HepG2 (cell line): ENCODE results near the gene COX10. TPM values are rescaled to one million over a fixed set of nuclear protein-coding genes. Genes with fewer than 3 reads are reported as not detected.

Source experiments
- ATAC-seq: fragments of 200-7000 bp; cut with Tn5 transposase; 3 replicates; pipeline ENCODE4 v1.9.1; 2020; ENCODE audit warnings: mild to moderate bottlenecking, moderate library complexity
- BruUV-seq: library from RNA; stranded (reverse); fragments of 400-500 nt; replicated peaks from 2 replicates; lab custom pipeline; 2021; lab: Mats Ljungman, UMichigan
- CTCF ChIA-PET: fragments of 300-600 bp; formaldehyde crosslinking; extraction: SDS; loops from one replicate; lab custom pipeline; 2021; ENCODE audit warnings: low total read pairs, inconsistent platforms, low intra/inter-chr PET ratio; lab: Yijun Ruan, JAX
- POLR2A ChIA-PET: fragments of 350-600 bp; sonication (Branson Sonifier 250); formaldehyde crosslinking; loops from one replicate; lab custom pipeline; 2020; ENCODE audit warnings: antibody characterized with exemption, inconsistent platforms; lab: Yijun Ruan, JAX
- DNase-seq: peaks from one replicate; pipeline ENCODE4 v3.0.0-alpha.2; 2015; ENCODE audit warnings: low spot score
- FAIRE-seq: peaks from 3 replicates; lab custom pipeline; 2011; peaks lifted over from hg19 to GRCh38; lab: Jason Lieb, UNC
- H2AFZ ChIP-seq: one replicate; pipeline ENCODE4 v1.6.1; 2011; ENCODE audit warnings: low read length, inconsistent platforms
- H3K27ac ChIP-seq: fragments of 300-600 bp; 3 replicates; pipeline ENCODE4 v1.8.0; 2011; ENCODE audit warnings: mixed run types, mild to moderate bottlenecking, mixed read lengths, low read length, inconsistent platforms; ENCODE audit not compliant: insufficient read depth; ENCODE audit errors: extremely low read length
- H3K27me3 ChIP-seq, 2 experiments: fragments of 200-600 bp in 1 of 2; 2 replicates in 1 of 2; 3 replicates in 1 of 2; pipeline versions ENCODE4 v1.6.0 to v1.8.0; 2011; ENCODE audit warnings: low read length in 2 of 2, mild to moderate bottlenecking in 2 of 2, moderate library complexity in 2 of 2, inconsistent platforms in 1 of 2; ENCODE audit not compliant: insufficient read depth in 2 of 2, control insufficient read depth in 1 of 2
- H3K36me3 ChIP-seq, 2 experiments: fragments of 200-600 bp in 1 of 2; replicated peaks in 1 of 2; 2 replicates in 1 of 2; 3 replicates in 1 of 2; pipeline versions ENCODE4 v1.5.1 to v1.8.0; 2011; ENCODE audit warnings: low read length in 2 of 2, inconsistent platforms in 1 of 2; ENCODE audit not compliant: insufficient read depth in 2 of 2, control insufficient read depth in 1 of 2
- H3K4me1 ChIP-seq: 2 replicates; pipeline ENCODE4 v1.5.1; 2012; ENCODE audit warnings: low read length, inconsistent platforms; ENCODE audit not compliant: insufficient read depth
- H3K4me2 ChIP-seq: 2 replicates; pipeline ENCODE4 v1.6.0; 2011; ENCODE audit warnings: low read depth, low read length, inconsistent platforms
- H3K4me3 ChIP-seq, 3 experiments: fragments of 200-600 bp in 1 of 3; sonication (generic), shearing (Covaris generic) in 1 of 3; replicated peaks in 1 of 3; 2 replicates each; pipeline ENCODE4 v1.5.1; 2011 to 2016; ENCODE audit warnings: low read length in 3 of 3, inconsistent platforms in 2 of 3, low read depth in 2 of 3, mild to moderate bottlenecking in 2 of 3, control low read depth in 1 of 3, mixed read lengths in 1 of 3; ENCODE audit not compliant: insufficient read depth in 1 of 3
- H3K79me2 ChIP-seq: one replicate; pipeline ENCODE4 v1.6.1; 2011; ENCODE audit warnings: low read length, inconsistent platforms; ENCODE audit not compliant: insufficient read depth
- H3K9ac ChIP-seq: 2 replicates; pipeline ENCODE4 v1.6.0; 2011; ENCODE audit warnings: mild to moderate bottlenecking, low read depth, low read length, inconsistent platforms; ENCODE audit not compliant: insufficient read depth
- H3K9me3 ChIP-seq: 2 replicates; pipeline ENCODE4 v1.5.1; 2012; ENCODE audit warnings: mild to moderate bottlenecking, low read length
- H4K20me1 ChIP-seq: 2 replicates; pipeline ENCODE4 v1.6.0; 2011; ENCODE audit warnings: inconsistent platforms, mild to moderate bottlenecking, low read length, moderate library complexity; ENCODE audit not compliant: insufficient read depth
- ADNP ChIP-seq: sonication (generic); formaldehyde crosslinking; IDR thresholded peaks from 2 replicates; pipeline ENCODE4 v1.4.0; 2020; ENCODE audit warnings: missing genetic modification reagents
- ATM ChIP-seq: fragments of 450-650 bp; IDR thresholded peaks from 2 replicates; pipeline ENCODE4 v1.7.1; 2017; ENCODE audit warnings: mild to moderate bottlenecking, borderline replicate concordance
- CREB1 ChIP-seq, 2 experiments: fragments of 450-650 bp in 1 of 2; IDR thresholded peaks; 2 replicates each; pipeline ENCODE4 v1.6.1; 2016 to 2017; ENCODE audit warnings: control low read depth in 1 of 2, mild to moderate bottlenecking in 1 of 2, missing compliant biosample characterization in 1 of 2, missing genetic modification characterization in 1 of 2
- GATA4 ChIP-seq: sonication (generic); IDR thresholded peaks from 2 replicates; pipeline ENCODE4 v1.6.1; 2016; ENCODE audit warnings: antibody characterized with exemption, low read depth, borderline replicate concordance
- IRF1 ChIP-seq: sonication (generic); formaldehyde crosslinking; IDR thresholded peaks from 2 replicates; pipeline ENCODE4 v1.4.0; 2020; ENCODE audit warnings: low read depth, mild to moderate bottlenecking, missing genetic modification reagents
- IRF9 ChIP-seq: sonication (generic); formaldehyde crosslinking; IDR thresholded peaks from 2 replicates; pipeline ENCODE4 v1.8.0; 2022; ENCODE audit warnings: missing genetic modification reagents, mild to moderate bottlenecking, borderline replicate concordance
- JUND ChIP-seq: sonication (generic); formaldehyde crosslinking; IDR thresholded peaks from 2 replicates; pipeline ENCODE4 v1.8.0; 2022; ENCODE audit warnings: mild to moderate bottlenecking, missing genetic modification reagents
- RXRB ChIP-seq: IDR thresholded peaks from 2 replicates; pipeline ENCODE4 v1.6.1; 2016; ENCODE audit warnings: borderline replicate concordance, missing genetic modification reagents, missing compliant biosample characterization
- SRSF9 ChIP-seq: fragments of 200-400 bp; formaldehyde crosslinking; IDR thresholded peaks from 2 replicates; pipeline ENCODE4 v1.6.1; 2018; ENCODE audit warnings: borderline replicate concordance, mild to moderate bottlenecking, low read depth, low read length; ENCODE audit not compliant: insufficient read depth, poor library complexity, severe bottlenecking
- ZNF253 ChIP-seq: sonication (generic); formaldehyde crosslinking; IDR thresholded peaks from 2 replicates; pipeline ENCODE4 v1.8.0; 2022; ENCODE audit warnings: mild to moderate bottlenecking, missing genetic modification reagents, borderline replicate concordance
- ZNF274 ChIP-seq: sonication (generic); formaldehyde crosslinking; IDR thresholded peaks from 2 replicates; pipeline ENCODE4 v1.5.1; 2020; ENCODE audit warnings: mild to moderate bottlenecking, missing genetic modification reagents
- ZNF335 ChIP-seq: sonication (generic); formaldehyde crosslinking; IDR thresholded peaks from 2 replicates; pipeline ENCODE4 v1.4.0; 2020; ENCODE audit warnings: missing genetic modification reagents
- WGBS: methylation state at CpG from one replicate; pipeline ENCODE4 v1.1.6; 2017; ENCODE audit warnings: low lambda C conversion rate; 5-methylcytosine and 5-hydroxymethylcytosine counted together
- in situ Hi-C: cut with HindIII; loops from 2 replicates; pipeline ENCODE4 v1.10.0; 2017; ENCODE audit warnings: low pct_unique_long_range_greater_than_20kb; ENCODE audit not compliant: extremely low pct_ligation_motif_present
- intact Hi-C: fragments of 100-400 bp; cut with micrococcal nuclease; formaldehyde crosslinking; loops from one replicate; pipeline ENCODE4 v1.10.0; 2022; ENCODE audit not compliant: unreplicated experiment
- polyA plus RNA-seq, 8 experiments: library from polyadenylated mRNA; depleted of rRNA in 3 of 8; stranded (reverse) in 7 of 8; unstranded in 1 of 8; fragments of >200 nt; fragmentation: Illumina TruSeq in 4 of 8; extraction: Trizol in 4 of 8; gene quantifications; 2 replicates each; pipeline versions ENCODE4 v1.2.1 to v1.2.3, GENCODE V29; 2011 to 2016; ENCODE audit warnings: low read depth in 4 of 8, missing spikeins in 1 of 8, mixed read lengths in 1 of 8; ENCODE audit not compliant: insufficient read depth in 1 of 8
- total RNA-seq, 5 experiments: library from RNA; depleted of rRNA; stranded (reverse); fragments of >200 nt; fragmentation: Illumina TruSeq; extraction: Trizol; gene quantifications; 2 replicates each; pipeline ENCODE4 v1.2.3, GENCODE V29; 2016; ENCODE audit warnings: low read depth in 1 of 5

The COX10 gene
- total and polyA plus RNA-seq, 2 of the 13 experiments (the other 11 are each of a cell fraction or from before 2014, with no cell fraction given) = 13.9 to 20.1 TPM

- POLR2A ChIA-PET = no interaction called here
- Histone ChIP-seq H3K4me3 (no peak overlapping the region), H3K27ac (no peak overlapping the region), H3K4me2 (no peak overlapping the region), H3K4me1 (peaks cover 12% of the 10 kb centered on the region), H2AFZ (no peak overlapping the region), H4K20me1 (no peaks in the 10 kb centered on the region), H3K9ac (no peak overlapping the region), H3K27me3 (no peaks in the 10 kb centered on the region), H3K9me3 (no peaks in the 10 kb centered on the region), H3K79me2 (no peaks in the 10 kb centered on the region), H3K36me3 (no peaks in the 10 kb centered on the region)
- ATAC-seq = no peak
- no peak for FAIRE-seq
- no peak for DNase-seq
- 95% methylated on average over 1 of the region's 1 CpG for WGBS
- intact Hi-C loops = no loop called here
- no peak for TF ChIP-seq ZNF335 (CRISPR knock-in tag)
- CTCF ChIA-PET = no interaction called here
- no TSS peak for BruUV-seq
- in situ Hi-C loops = no loop called here
Observed at GRCh38 chr17:14044702-14045101, 24.6 kb upstream of the COX10 start.

- 0 out of 5 replicates have a peak, but pooled peaks cover 0 to 1% of the 10 kb centered on the region in 2 experiments for H3K36me3 ChIP-seq
- CTCF ChIA-PET = no interaction called here
- ATAC-seq = no peak
- H4K20me1 ChIP-seq = no peaks in the 10 kb centered on the region
- no peak for FAIRE-seq
- POLR2A ChIA-PET = no interaction called here
- no peak overlapping the region for H2AFZ ChIP-seq
- H3K27ac ChIP-seq = no peak overlapping the region
- no TSS peak for BruUV-seq
- H3K9me3 ChIP-seq = no peaks in the 10 kb centered on the region
- H3K4me3 ChIP-seq = no peak overlapping the region
- TF ChIP-seq IRF1 (no peak), JUND (CRISPR knock-in tag) (no peak), RXRB (CRISPR knock-in tag) (no peak), ADNP (no peak), ZNF274 (CRISPR knock-in tag) (no peak), ATM (no peak), IRF9 (no peak), GATA4 (no peak), CREB1 (IDR thresholded peaks at IDR 0.05) (no peak), CREB1 (CRISPR knock-in tag; IDR thresholded peaks at IDR 0.05) (no peak), ZNF253 (no peak), SRSF9 (no peak)
- no peaks in the 10 kb centered on the region for H3K27me3 ChIP-seq
- in situ Hi-C loops (no loop called here), intact Hi-C loops (no loop called here)
- H3K4me2 ChIP-seq = no peak overlapping the region
- peaks cover 12% of the 10 kb centered on the region for H3K4me1 ChIP-seq
- 91% methylated on average over 6 of the region's 6 CpGs for WGBS
- H3K9ac ChIP-seq = no peak overlapping the region
- no peaks in the 10 kb centered on the region for H3K79me2 ChIP-seq
- DNase-seq = no peak
Observed at GRCh38 chr17:14046978-14047377, 22.3 kb upstream of the COX10 start.
